GM21526 (cell line): ENCODE results near the gene ZBTB40.

Experiments used
- ATAC-seq: cut with Tn5 transposase; IDR thresholded peaks from one replicate; pipeline ENCODE4 v1.9.1; 2021; ENCODE audit warnings: moderate library complexity; ENCODE audit not compliant: unreplicated experiment, low FRiP score

Gene ZBTB40

GRCh38 chr1:22526677-22527076, 75.0 kb downstream of the ZBTB40 start:
- no peak for ATAC-seq

DNA sequence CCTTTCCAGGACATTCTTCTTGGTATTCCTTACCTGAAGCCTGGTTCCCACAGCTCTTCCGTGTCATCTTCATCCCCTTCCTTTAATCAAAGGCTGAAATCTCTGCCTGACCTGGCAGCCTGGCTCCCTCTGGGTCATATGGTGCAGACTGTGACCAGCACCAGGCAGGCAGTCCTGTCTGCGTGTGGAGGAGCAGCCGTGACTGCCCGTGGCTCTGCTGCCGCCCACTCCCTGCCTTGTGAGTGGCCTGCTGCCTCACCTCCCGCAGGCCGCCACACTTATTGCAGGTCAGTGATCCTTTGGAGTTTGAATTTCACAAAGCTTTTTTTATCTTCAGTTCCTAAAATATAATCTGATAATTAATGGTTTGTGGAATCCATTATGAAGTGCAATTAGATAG, 75.5 kb downstream of the ZBTB40 start:
- ATAC-seq: no peak

DNA sequence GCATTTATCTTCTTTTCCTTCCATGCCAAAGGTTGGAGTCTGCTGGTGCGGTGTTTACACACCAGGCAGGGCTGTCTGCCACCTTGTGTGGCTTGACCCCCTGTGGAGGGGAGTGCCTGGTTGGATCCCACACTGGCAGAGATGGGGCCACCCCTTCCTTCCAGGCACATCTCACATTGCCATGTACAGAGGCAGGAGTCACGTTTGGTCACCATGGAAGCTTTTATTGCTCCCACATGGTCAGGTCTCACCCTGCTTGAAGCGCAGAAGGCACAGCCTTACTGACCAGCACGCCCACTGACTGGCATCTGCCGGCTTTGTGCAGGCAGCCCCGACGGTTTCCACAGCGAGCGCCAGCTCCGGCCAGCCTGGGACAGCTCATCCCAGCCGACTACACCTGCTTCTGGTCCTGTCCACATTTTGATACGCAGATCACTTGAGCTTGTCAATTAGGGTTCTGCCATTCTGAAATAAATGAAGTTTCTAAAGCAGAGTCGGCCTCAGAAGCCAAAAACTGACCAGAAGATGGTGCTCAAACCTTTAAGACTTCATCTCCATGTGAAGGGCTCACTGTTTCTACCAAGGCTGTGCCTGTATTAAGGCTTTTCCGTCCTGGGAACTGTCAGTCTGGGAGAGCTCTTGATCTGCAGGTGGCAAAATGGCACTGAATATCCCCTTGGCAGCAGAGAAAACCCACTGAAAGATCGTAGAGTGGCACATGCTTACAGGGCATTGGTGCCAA, 76.1 kb downstream of the ZBTB40 start:
- no peak for ATAC-seq

DNA sequence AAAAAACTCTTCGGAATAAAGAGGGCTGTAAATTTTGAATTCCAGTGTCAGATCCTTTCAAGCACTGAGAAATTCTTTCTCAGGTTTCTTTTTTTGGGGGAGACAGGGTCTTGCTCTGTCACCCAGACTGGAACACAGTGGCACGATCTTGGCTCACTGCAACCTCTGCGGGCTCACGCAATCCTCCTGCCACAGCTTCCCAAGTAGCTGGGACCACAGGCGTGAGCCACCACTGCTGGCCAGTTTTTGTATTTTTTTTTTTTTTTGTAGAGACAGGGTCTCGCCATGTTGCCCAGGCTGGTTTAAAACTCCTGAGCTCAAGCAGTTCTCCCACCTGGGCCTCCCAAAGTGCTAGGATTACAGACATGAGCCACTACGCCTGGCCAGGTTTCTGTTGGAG, 76.8 kb downstream of the ZBTB40 start:
- no peak for ATAC-seq

DNA sequence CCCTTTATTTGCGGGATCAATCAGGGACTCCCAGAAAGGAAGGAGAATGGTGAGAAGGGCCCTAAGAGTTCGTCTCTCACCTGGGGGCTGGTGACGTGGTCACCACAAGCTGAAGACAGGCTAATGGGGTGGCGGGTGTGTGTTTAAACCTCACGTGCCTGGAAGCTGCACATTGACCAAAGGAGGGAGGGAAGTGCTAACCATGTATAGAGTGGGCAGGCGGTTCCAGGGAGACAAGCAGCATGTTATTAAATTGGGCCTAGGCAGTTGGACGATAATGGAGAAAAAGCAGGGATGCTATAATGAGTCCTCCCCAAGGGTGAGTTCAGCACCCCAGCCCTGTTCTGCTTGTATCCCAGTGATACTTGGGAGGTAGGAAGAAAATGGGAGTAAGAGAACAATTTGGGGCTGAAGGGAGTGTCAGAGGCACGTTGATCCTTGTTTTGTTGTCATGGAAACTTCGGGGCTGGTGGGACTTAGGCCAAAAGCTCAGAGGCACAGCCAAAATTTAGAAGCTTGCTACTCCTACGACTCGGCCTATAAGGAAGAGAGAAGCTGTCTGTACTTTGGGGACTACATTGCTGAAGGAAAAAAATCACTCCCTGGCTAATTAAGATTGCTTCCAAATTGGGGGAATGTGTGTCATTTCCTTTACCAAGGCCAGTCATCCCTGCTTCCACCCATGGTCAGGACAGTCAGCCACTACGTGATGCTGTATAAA, 78.4 kb downstream of the ZBTB40 start:
- ATAC-seq: no peak

DNA sequence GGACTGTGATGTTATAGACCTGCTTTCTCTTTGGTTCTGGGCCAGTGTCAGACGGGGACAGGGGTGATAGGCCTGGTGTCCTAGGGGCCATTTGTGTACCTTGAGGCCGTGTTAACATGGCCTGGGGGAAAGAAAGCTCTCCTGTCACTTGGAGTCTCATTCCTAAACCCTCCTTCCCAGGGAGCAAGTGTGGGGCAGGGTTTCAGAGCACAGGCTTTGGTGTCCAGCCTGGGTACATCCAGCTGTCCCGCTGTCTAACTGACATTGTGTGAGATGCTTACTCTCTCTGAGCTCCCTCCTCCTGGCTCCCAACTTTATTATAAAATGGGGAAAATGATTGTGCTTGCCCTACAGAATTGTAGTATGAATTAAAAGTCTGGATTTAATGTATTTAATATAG, 79.1 kb downstream of the ZBTB40 start:
- no peak for ATAC-seq

GRCh38 chr1:22531251-22531650, 79.6 kb downstream of the ZBTB40 start:
- ATAC-seq: no peak

DNA sequence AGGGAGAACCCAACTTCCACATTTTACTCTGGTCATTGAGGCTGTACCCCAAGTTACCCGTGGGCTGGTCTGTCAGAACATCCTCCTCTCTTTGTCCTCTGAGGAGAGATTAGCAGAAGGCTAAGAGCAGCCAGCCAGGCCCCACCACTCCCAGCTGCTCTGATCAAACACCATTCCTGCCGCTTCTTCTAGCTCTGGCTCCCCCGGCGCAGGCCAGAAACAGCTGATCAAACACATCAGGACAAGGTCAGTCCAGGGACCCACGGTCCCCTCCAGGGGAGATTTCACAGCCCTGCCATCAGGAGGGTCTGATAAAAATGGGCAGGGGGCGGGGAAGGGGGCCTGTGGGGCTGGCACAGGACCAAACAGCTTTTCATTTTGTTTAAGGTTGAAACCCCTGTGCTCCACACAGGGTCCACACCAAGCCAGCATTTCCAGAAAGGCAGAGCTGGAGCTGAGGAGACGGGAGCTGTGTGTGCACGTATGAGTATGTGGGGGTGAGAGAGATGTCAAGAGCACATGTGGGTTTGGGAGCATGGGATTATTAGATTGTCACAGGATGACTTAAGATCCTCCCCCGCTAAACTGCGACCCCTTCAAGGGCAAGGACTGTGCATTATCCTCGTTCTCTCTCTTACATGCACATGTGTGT, 81.7 kb downstream of the ZBTB40 start:
- ATAC-seq: no peak

DNA sequence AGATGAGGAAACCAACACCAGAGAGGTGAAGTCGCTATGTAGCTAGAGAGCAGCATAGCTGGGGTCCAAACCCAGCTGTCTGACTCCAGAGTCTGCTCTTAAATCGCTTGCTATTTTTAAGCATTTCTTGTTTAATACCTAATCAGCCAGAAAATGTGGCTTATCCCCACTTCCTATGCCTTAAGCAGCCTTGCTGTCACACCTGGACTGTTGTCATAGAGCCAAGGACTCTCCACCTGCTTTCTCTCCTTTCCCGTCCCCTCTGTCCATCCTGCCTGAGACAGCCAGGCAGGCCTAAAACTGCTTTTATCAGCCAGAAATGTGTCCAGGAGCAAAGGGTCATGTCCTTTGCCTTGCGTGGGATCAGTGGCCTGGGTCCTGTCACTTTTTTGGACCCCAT, 83.3 kb downstream of the ZBTB40 start:
- ATAC-seq: no peak

DNA sequence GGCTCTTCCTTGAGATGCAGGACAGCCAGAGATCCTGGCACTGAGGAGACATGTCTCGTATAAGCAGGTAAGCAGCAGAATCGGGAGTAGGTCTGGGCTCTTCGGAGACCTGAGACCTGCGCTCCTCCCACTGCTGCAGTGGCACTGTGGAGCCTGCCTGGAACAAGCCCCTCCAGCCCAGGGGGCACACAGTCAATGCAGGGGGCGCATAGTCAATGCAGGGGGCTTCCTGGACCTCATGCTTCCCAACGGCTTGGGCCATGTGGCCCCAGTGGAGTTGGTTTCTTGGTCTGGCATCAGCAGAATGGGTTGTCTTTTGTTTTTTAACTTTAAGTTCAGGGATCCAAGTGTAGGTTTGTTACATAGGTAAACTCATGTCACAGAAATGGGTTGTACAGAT, 83.7 kb downstream of the ZBTB40 start:
- ATAC-seq: no peak

GRCh38 chr1:22536506-22536905, 84.9 kb downstream of the ZBTB40 start:
- no peak for ATAC-seq

DNA sequence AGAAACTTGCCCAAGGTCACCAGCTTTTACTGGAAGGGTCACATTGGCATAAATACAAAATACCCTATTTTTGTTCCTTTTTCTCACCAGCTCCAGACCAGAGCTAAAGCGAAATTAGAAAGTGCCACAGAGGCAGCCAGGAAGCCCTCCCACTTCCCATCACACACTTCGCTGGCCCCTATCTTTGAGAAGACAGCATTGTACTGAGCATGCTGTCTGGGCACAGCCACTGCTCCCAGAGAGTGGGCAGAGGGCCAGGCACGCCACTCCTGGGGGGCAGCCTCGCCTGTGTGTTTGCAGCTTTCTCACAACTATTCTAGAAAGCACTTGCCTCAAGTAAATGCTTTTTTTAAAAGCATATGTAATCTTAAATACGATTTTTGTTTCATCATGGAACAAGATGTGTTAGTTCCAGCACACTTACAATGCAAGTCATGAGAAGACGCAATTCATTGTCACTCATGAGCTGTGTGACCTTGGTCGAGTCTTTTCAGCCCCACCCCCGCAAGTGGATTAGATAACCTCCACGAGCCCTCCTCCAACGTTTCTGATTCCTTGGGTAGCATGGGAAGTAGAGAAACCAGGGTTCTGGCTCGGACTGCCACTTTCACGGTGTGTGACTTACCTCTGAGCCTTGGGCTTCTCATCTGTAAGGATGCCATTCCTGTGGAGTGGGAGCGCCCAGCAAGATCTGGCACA, 85.9 kb downstream of the ZBTB40 start:
- ATAC-seq: no peak

- no peak for ATAC-seq
Observed at GRCh38 chr1:22539510-22540118, 88.0 kb downstream of the ZBTB40 start.

DNA sequence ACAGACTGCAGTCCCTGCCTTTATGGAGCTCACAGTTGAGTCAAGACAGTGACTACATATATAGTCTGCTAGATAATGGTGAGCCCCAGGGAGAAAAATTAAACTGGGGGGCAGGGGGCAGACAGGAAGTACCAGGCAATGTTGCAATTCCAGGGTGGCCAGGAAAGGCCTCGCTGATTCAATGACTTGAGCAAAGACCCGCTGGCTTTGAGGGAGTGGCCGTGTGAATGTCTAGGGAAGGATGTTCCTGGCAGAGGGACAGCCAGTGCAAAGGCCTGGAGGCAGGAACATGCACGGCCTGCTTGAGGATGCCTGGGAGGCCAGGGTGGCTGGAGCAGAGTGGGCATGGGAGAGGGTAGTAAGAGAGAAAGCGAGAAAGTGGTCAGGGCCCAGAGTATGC, 88.7 kb downstream of the ZBTB40 start:
- no peak for ATAC-seq

- no peak for ATAC-seq
Observed at GRCh38 chr1:22542886-22543285, 91.2 kb downstream of the ZBTB40 start.

DNA sequence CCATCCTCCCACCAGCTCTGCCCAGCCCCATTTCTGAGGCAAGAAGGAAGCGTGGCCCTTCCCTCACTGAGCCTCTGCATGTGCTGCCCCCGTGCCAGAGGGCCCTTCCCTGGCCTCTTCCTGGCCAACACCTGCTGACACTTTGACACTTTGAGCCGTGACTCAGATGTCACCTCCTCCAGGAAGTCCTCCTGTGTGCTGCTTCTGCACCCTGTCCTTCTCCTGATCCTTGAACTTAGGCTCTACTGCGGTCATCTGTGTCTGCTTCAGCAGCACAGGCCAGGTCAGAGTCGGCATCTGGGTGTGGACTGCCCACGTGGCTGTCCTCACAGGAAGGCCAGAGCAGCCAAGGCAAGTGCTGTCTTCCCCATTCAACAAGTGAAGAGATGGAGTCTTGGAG, 92.0 kb downstream of the ZBTB40 start:
- no peak for ATAC-seq

- no peak for ATAC-seq
Observed at GRCh38 chr1:22544606-22545005, 93.0 kb downstream of the ZBTB40 start.

DNA sequence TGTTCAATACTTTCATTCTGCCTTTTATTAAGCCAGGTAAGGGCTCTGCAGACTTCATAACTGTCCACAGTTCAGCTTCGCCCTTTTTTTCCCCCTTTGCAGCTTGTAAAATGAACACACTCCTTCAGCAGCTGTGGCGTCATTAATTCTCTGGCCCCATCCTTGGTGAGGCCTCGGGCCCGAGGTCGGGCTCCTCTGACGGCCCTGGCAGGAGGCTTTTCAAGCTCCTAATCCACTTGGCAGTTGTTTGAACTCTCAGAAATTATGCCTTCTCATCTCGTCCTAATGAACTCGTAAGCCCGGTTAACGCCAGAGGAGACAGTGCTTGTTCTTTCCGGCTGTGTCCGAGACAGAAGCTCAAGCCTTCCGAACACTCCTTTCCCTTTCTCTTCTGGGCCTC, 93.5 kb downstream of the ZBTB40 start:
- ATAC-seq: no peak

GRCh38 chr1:22547186-22547817, 95.7 kb downstream of the ZBTB40 start:
- ATAC-seq: no peak

DNA sequence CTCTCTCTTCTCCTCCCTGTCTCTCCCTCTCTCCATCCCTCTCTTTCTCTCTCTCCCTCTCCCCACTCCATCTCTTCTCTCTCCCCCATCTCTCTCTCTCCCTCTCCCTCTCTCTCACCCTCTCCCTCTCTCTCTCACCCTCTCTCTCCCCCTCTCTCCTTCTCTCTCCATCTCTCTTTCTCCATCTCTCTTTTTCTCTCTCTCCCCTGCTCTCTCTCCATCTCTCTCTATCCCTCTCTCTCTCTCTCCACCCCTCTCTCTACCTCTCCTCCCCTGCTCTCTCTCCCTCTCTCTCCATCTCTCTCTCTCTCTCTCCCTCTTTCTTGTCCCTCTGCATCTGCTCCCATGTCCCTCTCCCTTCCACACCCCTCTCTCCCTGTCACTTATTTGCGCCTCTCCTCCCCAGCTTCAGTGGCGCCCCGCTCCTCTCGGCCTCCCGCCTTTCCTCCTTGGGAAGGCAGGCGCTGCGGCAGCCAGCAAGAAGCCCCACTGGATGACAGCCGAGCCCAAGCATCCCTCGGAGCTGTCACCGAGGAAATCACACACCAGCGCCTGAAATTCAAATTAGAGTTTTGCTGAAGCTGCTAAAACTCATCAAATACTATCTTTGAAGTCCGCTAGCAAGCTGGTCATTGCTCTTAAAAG, 96.3 kb downstream of the ZBTB40 start:
- ATAC-seq: no peak
